ENCODE results near the gene DYRK1A.

- TF ChIP-seq EZH2 (IDR thresholded peaks at IDR 0.05; ENCODE audit: low read length, unreplicated experiment): no peak
- no peak for TF ChIP-seq CTCF (conservative IDR thresholded peaks at IDR 0.05; ENCODE audit: low read depth, low read length)
- TF ChIP-seq EZH2phosphoT487 (IDR thresholded peaks at IDR 0.05; ENCODE audit: borderline replicate concordance, low read length): no peak
Observed at GRCh38 chr21:37568916-37569315, 202.3 kb downstream of the DYRK1A start.
